ENCODE measurements around the gene EEF1AKMT3.
"Not testable (repeated sequence)": the region's sequence is repeated elsewhere in the genome, so short reads cannot be mapped to it uniquely, and the experiment has no call there.

The EEF1AKMT3 gene

DNA sequence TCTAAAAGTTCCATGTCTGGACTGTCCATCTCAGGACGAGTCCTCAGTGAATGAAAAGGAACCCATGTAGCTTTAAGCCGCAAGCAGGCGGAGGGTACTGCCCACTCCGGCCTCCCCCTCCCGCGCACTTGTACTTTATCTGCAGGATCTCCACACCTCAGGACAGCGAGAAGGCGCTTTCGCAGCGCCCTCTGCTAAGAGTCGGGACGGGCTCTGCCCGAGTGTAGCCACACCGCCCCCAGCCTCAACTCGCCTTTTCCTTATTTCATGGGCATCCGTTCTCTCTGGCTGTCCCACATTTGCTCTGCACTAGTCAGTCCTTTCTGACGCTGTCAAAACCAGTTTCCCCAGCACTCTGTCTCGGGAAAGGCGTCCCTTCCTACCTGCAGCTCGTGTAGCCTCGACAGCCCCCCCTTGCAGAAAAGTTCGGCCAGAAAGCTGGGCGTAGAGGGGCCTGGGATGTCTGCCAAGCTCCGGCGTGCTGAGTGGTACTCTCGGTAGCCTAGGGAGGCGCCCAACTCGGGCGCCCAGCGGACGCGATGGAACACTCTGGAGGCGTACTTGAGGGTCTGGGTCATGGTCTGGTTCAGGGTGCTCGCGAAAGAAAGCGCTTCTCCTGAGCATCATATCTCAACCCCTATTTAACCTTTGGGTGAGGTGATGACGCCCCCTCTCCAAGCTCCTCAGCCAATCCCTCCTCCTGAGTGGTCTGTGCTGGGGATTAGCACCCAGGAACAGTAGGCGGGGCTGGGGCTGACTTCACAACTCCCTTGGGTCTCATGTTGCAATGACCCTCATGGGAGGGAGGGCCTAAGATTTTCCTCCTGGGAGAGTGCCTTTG, 5.7 kb upstream of the EEF1AKMT3 start, which contains the start of gene CYP27B1:
CYP27B1 (minus strand) TSS at position 615 of the 841 bp plus-strand sequence; CDS start at position 578, 37 bp downstream.
- Histone ChIP-seq H3K27ac (ENCODE audit: low read depth, low read length) (no peak within 1 kb of the TSS), H3K36me3 (ENCODE audit: insufficient read depth, low read length) (no peaks in the 10 kb centered on the region), H3K27me3 (ENCODE audit: insufficient read depth, low read length) (peaks cover 33% of the 10 kb centered on the region), H2AFZ (ENCODE audit: low read length, unreplicated experiment) (no peak within 1 kb of the TSS), H3K4me3 (ENCODE audit: low read depth, low read length) (peak within 1 kb of the TSS; percentile 65), H3K79me2 (ENCODE audit: control insufficient read depth, insufficient read depth, low read length, unreplicated experiment) (no peaks in the 10 kb centered on the region), H3K4me1 (ENCODE audit: control insufficient read depth, insufficient read depth, low read length, unreplicated experiment) (peaks cover 21% of the 10 kb centered on the region)

DNA sequence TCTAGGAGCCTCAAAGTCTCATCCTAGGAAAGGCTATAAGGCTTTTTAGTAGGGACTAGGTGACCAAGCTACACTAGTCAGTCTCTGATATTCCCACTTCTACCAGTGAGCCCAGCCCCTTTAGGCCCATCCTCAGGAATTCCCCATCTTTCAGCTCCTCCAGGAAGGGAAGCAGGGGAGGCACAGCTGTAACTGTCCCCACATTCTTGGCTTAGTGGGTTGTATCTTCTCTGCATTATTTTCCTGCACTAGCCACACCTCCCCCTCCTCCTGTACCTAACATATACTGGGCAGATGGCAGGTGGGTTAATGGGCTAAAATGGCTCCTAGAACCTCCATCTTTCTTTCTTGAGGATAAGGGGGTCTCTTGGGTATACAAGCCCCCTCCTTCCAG, 5.1 kb upstream of the EEF1AKMT3 start:
- Histone ChIP-seq H3K79me2 (ENCODE audit: control insufficient read depth, insufficient read depth, low read length, unreplicated experiment) (no peaks in the 10 kb centered on the region), H3K36me3 (ENCODE audit: insufficient read depth, low read length) (no peaks in the 10 kb centered on the region), H2AFZ (ENCODE audit: low read length, unreplicated experiment) (no peak overlapping the region), H3K4me3 (ENCODE audit: low read depth, low read length) (peak overlapping the region; percentile 65; the same call in 1 of the 2 replicates), H3K27ac (ENCODE audit: low read depth, low read length) (no peak overlapping the region), H3K27me3 (ENCODE audit: insufficient read depth, low read length) (peaks cover 33% of the 10 kb centered on the region), H3K4me1 (ENCODE audit: control insufficient read depth, insufficient read depth, low read length, unreplicated experiment) (peaks cover 21% of the 10 kb centered on the region)

DNA sequence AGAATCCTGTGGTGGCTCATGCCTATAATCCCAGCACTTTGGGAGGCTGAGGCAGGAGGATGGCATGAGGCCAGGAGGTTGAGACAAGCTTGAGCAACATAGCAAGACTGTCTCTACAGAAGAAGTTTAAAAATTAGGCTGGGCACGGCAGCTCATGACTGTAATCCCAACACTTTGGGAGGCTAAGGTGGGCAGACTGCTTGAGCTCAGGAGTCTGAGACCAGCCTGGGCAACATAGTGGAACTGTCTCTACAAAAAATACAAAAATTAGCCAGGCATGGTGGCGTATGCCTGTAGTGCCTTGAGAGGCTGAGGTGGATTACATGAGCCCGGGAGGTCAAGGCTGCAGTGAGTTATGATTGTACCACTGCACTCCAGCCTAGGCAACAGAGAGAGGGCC, 4.5 kb upstream of the EEF1AKMT3 start:
- Histone ChIP-seq H2AFZ (ENCODE audit: low read length, unreplicated experiment) (no peak overlapping the region), H3K27ac (ENCODE audit: low read depth, low read length) (no peak overlapping the region), H3K79me2 (ENCODE audit: control insufficient read depth, insufficient read depth, low read length, unreplicated experiment) (peaks cover 2% of the 10 kb centered on the region), H3K4me3 (ENCODE audit: low read depth, low read length) (no peak overlapping the region), H3K27me3 (ENCODE audit: insufficient read depth, low read length) (peaks cover 33% of the 10 kb centered on the region), H3K36me3 (ENCODE audit: insufficient read depth, low read length) (no peaks in the 10 kb centered on the region), H3K4me1 (ENCODE audit: control insufficient read depth, insufficient read depth, low read length, unreplicated experiment) (peaks cover 21% of the 10 kb centered on the region)

DNA sequence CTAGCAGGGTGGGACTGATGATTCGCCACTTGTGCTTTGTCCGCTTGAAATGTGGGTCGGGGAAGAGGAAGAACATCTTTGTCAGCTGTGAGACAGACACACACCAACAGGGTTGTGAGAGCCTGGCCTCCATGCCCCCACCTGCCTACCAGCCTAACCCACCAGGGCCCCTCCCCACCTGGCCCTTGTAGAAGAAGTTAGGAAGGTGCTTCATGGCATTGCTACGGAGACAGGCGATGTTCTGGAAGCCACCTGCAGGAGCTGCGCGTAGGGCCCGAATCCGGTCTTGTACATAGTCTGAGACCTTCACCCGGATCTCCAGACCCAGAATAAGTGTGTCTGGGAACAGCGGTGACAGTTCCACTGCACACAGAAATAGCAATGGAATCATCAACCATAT, 2.8 kb upstream of the EEF1AKMT3 start:
- Histone ChIP-seq H3K79me2 (ENCODE audit: control insufficient read depth, insufficient read depth, low read length, unreplicated experiment) (peaks cover 9% of the 10 kb centered on the region), H3K4me1 (ENCODE audit: control insufficient read depth, insufficient read depth, low read length, unreplicated experiment) (peaks cover 21% of the 10 kb centered on the region), H3K4me3 (ENCODE audit: low read depth, low read length) (no peak overlapping the region), H3K27ac (ENCODE audit: low read depth, low read length) (no peak overlapping the region), H2AFZ (ENCODE audit: low read length, unreplicated experiment) (no peak overlapping the region), H3K36me3 (ENCODE audit: insufficient read depth, low read length) (no peaks in the 10 kb centered on the region), H3K27me3 (ENCODE audit: insufficient read depth, low read length) (peaks cover 22% of the 10 kb centered on the region)

DNA sequence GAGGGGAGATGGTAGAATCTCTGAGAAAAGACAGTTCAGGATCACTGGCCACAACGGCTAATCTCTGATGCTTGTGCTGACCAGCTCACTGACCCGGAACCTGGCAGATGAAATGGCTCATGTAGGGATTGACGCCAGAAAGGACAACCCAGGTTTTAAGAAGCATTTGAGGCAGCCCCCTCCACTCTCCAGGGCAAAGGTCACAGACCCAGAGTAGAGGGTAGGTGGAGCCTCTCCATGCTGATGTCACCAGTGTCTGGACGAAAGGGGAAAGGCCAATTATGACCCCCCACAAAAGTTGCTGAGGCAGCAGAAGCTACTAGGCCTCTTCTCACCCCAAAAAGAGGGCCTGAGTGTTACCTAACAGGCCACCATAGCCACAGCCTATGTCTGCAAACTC, 1.7 kb upstream of the EEF1AKMT3 start:
- Histone ChIP-seq H3K4me1 (ENCODE audit: control insufficient read depth, insufficient read depth, low read length, unreplicated experiment) (peaks cover 18% of the 10 kb centered on the region), H3K36me3 (ENCODE audit: insufficient read depth, low read length) (no peaks in the 10 kb centered on the region), H3K4me3 (ENCODE audit: low read depth, low read length) (peak overlapping the region; percentile 75), H3K27me3 (ENCODE audit: insufficient read depth, low read length) (peaks cover 10% of the 10 kb centered on the region; the same call in 1 of the 2 replicates), H3K79me2 (ENCODE audit: control insufficient read depth, insufficient read depth, low read length, unreplicated experiment) (peaks cover 9% of the 10 kb centered on the region), H3K27ac (ENCODE audit: low read depth, low read length) (peak overlapping the region; percentile 74; the same call in 1 of the 2 replicates), H2AFZ (ENCODE audit: low read length, unreplicated experiment) (no peak overlapping the region)

DNA sequence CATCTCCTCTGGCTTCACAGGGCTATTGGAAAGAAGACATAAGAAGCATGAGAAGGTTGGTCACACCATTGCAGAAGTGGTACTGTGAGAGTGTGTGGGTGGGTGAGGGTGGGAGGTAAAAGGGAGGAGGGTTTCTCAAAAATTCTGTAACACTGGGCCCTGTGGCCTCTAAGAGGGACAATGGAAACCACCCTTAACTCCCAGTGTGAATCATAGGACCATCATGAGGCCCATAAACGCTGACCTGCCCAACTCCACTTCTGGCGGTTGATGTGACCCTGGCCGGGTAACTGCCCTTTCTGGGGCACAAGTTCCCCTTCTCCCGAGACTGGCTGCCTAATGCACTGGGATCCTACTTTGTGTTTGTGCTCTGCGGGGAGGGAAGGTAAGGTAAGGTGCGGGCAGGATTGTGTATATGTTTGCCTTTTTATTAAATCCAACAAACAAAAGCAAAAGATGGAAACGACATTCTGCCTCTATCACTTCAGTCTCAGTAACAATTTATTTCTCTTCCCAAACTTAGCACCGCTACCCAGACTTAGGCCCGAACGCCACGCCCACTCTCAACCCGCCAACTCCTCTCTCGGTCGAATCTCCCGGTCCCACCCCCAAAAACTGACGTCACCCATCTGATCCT, 1.1 kb upstream of the EEF1AKMT3 start:
- peaks cover 11% of the 10 kb centered on the region for H3K4me1 ChIP-seq (ENCODE audit: control insufficient read depth, insufficient read depth, low read length, unreplicated experiment)
- H3K27me3 ChIP-seq (ENCODE audit: insufficient read depth, low read length), result peaks cover 4% of the 10 kb centered on the region; the same call in 1 of the 2 replicates
- peak overlapping the region; percentile 75 for H3K4me3 ChIP-seq (ENCODE audit: low read depth, low read length)
- peaks cover 9% of the 10 kb centered on the region for H3K79me2 ChIP-seq (ENCODE audit: control insufficient read depth, insufficient read depth, low read length, unreplicated experiment)
- H3K27ac ChIP-seq (ENCODE audit: low read depth, low read length), result peak overlapping the region; percentile 74
- peaks cover 2% of the 10 kb centered on the region; the same call in 1 of the 2 replicates for H3K36me3 ChIP-seq (ENCODE audit: insufficient read depth, low read length)
- H2AFZ ChIP-seq (ENCODE audit: low read length, unreplicated experiment), result peak overlapping the region; percentile 6

DNA sequence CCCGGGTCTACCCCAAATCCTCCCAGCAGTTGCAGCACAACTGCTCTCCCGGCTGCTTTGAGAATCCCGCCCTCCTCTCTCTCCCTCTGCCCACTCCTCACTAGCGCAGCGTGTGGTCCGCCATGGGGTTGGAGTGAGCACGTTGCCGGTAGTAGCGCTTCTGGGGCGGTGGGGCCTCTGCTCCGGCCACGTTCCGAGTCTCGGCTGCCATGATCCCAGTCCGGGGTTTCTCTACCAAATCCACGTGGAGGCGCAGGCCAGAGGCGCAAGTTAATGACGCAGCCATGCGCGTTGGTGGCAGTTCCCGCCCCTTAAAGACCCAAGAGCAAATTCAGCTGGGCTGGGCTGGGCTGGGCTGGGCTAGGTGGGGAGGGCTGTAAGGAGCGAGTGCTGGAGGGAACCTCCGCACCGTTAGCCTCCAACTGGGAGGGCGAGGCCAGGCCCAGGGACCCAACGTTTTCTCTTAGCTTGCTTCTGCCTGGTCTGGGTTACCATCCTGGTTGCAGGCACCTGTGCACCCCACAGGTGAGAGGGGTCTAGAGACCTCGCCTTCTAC, 463 bp upstream of the EEF1AKMT3 start, which contains the start of gene METTL1:
METTL1 (minus strand) TSS at position 233 of the 556 bp plus-strand sequence; CDS start at position 211, 22 bp downstream.
- peaks cover 7% of the 10 kb centered on the region for H3K4me1 ChIP-seq (ENCODE audit: control insufficient read depth, insufficient read depth, low read length, unreplicated experiment)
- H2AFZ ChIP-seq (ENCODE audit: low read length, unreplicated experiment), result peak within 1 kb of the TSS; percentile 93
- H3K79me2 ChIP-seq (ENCODE audit: control insufficient read depth, insufficient read depth, low read length, unreplicated experiment), result peaks cover 9% of the 10 kb centered on the region
- H3K27ac ChIP-seq (ENCODE audit: low read depth, low read length), result peak within 1 kb of the TSS; percentile 74
- H3K4me3 ChIP-seq (ENCODE audit: low read depth, low read length), result peak within 1 kb of the TSS; percentile 75
- H3K27me3 ChIP-seq (ENCODE audit: insufficient read depth, low read length), result no peaks in the 10 kb centered on the region
- peaks cover 2% of the 10 kb centered on the region; the same call in 1 of the 2 replicates for H3K36me3 ChIP-seq (ENCODE audit: insufficient read depth, low read length)

DNA sequence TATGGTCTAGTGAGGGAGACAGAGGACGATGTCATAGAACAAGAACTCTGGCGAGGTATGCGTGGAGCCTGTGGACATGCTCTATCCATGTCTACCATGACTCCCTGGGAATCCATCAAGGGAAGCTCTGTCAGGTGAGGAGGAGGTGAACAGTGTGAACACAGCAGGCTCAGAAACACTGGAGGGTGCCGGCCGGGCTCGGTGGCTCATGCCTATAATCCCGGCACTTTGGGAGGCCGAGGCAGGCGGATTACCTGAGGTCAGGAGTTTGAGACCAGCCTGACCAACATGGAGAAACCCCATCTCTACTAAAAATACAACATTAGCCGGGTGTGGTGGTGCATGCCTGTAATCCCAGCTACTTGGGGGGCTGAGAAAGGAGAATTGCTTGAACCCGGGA, 2.2 kb downstream of the EEF1AKMT3 start:
- not testable (repeated sequence) for H3K27me3 ChIP-seq (ENCODE audit: insufficient read depth, low read length); H3K27ac ChIP-seq (ENCODE audit: low read depth, low read length); H3K4me3 ChIP-seq (ENCODE audit: low read depth, low read length); H3K4me1 ChIP-seq (ENCODE audit: control insufficient read depth, insufficient read depth, low read length, unreplicated experiment); H3K79me2 ChIP-seq (ENCODE audit: control insufficient read depth, insufficient read depth, low read length, unreplicated experiment); H2AFZ ChIP-seq (ENCODE audit: low read length, unreplicated experiment); H3K36me3 ChIP-seq (ENCODE audit: insufficient read depth, low read length)

DNA sequence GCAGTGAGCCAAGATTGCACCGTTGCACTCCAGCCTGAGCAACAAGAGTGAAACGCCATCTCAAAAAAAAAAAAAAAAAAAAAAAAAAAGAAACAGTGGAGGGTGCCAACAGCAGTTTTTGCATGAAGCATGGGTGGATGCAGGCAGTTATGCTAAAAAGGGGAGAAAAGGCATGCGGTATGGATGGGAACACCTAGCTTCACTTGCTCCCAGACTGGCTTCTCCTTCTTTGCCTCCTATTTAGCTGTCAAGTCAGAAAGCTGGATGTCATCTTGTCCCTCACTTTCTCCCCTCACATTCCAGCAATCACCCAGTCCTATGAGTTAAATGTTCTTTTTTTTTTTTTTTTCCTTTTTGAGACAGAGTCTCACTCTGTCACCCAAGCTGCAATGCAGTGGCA, 2.6 kb downstream of the EEF1AKMT3 start:
- Histone ChIP-seq H2AFZ (ENCODE audit: low read length, unreplicated experiment) (no peak overlapping the region), H3K27me3 (ENCODE audit: insufficient read depth, low read length) (no peaks in the 10 kb centered on the region), H3K79me2 (ENCODE audit: control insufficient read depth, insufficient read depth, low read length, unreplicated experiment) (peaks cover 9% of the 10 kb centered on the region), H3K4me1 (ENCODE audit: control insufficient read depth, insufficient read depth, low read length, unreplicated experiment) (peaks cover 5% of the 10 kb centered on the region), H3K27ac (ENCODE audit: low read depth, low read length) (no peak overlapping the region), H3K4me3 (ENCODE audit: low read depth, low read length) (no peak overlapping the region), H3K36me3 (ENCODE audit: insufficient read depth, low read length) (peaks cover 2% of the 10 kb centered on the region; the same call in 1 of the 2 replicates)

DNA sequence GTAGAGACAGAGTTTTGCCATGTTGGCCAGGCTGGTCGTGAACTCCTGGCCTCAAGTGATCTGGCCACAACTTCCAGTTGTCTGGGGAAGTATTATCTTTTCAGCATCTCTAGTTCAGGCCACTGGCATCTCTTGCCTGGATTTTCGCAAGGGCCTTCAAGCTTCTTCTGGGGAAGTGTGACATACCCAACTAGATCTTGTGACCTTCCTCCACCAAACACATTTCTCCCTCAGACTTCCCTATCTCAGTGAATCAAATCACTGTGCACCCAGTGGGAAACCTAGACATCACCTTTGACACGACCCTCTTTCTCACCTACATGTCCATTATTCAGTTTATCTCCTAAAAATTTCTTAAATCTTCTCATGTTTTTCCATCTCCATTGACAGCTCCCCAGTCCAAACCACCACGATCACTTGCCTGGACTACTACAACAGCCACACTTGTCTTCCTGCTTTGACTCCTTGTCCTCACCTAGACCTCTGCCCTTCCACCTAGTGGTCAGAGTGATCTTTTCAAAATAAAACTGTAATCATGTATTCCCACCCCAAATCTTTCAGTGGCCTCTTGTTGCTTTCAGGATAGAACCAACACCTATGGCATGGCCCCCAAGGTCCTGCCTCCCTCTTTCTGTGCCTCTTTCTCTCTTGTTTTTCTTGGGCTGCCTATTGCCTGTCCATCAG, 3.3 kb downstream of the EEF1AKMT3 start:
- H3K4me1 ChIP-seq (ENCODE audit: control insufficient read depth, insufficient read depth, low read length, unreplicated experiment), result peaks cover 5% of the 10 kb centered on the region
- peaks cover 9% of the 10 kb centered on the region for H3K79me2 ChIP-seq (ENCODE audit: control insufficient read depth, insufficient read depth, low read length, unreplicated experiment)
- no peaks in the 10 kb centered on the region for H3K27me3 ChIP-seq (ENCODE audit: insufficient read depth, low read length)
- no peak overlapping the region for H3K27ac ChIP-seq (ENCODE audit: low read depth, low read length)
- no peak overlapping the region for H2AFZ ChIP-seq (ENCODE audit: low read length, unreplicated experiment)
- no peak overlapping the region for H3K4me3 ChIP-seq (ENCODE audit: low read depth, low read length)
- H3K36me3 ChIP-seq (ENCODE audit: insufficient read depth, low read length), result peaks cover 2% of the 10 kb centered on the region; the same call in 1 of the 2 replicates

Measured in ACC112 (cell line).